ENCODE measurements around the gene CFB.
"Not testable (repeated sequence)": the region's sequence is repeated elsewhere in the genome, so short reads cannot be mapped to it uniquely, and the experiment has no call there.

Gene CFB

DNA sequence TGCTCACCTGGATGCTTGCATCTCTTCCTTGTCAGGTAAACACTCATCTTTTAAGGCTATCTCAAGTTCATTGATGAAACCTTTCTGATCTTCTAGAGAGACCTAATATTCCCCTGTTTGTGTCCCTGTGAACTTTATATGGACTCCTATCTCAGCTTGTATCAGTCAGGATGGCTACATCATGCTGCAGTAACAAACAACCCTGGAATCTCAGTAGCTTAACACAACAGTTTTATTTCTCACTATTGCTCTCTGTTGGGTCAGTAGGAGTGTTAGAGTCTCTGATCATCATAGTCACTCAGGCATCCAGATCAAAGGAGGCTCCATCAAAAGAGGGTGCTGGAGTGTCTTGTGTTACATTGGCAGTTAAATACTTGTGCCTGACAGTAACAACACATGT is 30.5 kb upstream of the CFB start:
- no peak for DNase-seq

DNA sequence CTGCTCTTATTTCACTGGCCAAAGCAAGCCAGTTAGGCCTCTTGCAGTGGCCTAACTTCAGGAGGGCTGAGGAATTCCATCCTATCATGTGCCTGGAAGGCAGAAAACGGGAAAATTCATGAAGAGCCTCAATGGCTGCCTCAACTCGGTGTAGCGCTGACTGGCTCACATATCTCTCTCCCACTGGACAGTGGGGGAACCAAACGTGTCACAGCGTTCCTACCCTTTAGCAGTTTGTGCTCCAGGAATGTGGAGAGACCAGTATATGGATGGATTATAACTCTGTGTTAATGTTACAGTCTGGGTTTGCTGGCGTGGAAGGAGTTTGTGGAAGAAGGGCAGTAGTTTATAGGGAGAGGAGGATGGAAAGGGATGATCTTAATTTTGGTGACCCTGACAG is 30.1 kb upstream of the CFB start:
- no peak for DNase-seq

- no peak for DNase-seq
These were observed 27.7 kb upstream of the CFB start for GRCh38 chr6:31918069-31918720.

DNA sequence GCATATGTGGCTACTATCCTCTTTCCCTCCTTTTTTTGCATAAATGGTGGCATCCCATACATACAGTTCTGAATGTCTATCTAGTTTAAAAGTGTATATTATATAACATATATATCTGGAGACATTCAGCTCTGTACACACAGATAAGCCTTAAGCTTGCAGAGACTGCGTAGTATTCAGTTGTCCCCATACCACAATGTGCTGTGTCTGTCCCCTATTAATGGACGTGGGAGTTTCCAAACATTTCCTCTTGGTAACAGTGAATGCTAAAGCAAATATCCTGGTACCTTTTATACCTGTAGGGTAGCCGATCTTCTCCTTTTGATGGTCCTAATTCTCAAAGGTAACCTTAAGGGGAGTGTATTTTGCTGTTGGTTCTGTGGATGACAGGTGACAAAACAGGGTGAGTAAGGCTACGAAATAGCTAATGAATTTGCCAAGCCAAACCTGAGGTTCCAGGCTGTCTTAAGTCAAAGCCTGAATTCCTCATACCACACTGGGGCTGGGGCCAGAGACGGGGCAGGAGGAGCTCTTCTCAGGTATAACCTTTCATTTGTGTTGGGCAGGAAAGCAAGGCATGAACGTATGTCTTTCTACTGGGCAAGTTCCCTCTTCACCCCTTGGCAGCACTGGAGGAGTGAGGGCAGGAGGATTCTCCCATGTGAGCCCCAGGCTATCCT is 26.1 kb upstream of the CFB start:
- DNase-seq, result no peak

DNA sequence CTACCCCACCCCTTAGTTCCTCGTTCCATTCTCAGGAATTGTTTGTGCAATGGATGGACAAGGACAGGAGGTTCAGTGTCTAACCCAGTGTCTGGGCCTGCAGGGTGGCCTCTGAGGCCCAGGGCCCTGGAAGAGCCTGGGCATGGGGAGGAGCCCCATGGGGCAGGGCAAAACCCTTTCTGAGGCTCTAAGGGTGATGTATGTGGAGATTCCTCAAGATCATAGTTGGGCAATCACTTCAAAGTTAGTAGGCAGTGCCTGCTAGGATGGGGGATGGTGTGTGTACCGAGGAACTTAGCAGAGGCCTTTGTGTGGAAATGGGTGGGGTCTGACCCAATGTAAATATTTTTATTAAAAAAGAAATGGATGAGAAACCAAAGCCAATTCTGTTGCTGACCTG is 25.1 kb upstream of the CFB start:
- no peak for DNase-seq

DNA sequence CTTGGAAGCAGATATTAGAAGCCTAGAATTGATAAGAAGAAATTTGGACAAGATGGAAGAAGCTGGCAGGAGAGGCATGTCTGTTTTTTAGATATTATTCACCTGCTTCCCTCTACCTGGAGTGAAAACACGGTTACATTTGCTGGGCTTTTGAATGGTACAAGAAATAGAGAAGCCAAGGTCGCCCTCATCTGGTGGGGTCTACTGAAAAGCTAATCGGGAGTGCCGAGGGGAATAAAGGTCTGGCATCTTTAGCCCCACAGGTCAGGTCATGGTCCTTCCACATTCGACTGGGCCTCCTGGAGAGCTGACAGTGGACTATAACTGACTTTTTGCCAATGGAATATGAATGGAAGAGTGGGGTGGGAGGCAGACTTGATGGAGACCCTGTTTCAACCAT is 23.0 kb upstream of the CFB start:
- no peak for DNase-seq

DNA sequence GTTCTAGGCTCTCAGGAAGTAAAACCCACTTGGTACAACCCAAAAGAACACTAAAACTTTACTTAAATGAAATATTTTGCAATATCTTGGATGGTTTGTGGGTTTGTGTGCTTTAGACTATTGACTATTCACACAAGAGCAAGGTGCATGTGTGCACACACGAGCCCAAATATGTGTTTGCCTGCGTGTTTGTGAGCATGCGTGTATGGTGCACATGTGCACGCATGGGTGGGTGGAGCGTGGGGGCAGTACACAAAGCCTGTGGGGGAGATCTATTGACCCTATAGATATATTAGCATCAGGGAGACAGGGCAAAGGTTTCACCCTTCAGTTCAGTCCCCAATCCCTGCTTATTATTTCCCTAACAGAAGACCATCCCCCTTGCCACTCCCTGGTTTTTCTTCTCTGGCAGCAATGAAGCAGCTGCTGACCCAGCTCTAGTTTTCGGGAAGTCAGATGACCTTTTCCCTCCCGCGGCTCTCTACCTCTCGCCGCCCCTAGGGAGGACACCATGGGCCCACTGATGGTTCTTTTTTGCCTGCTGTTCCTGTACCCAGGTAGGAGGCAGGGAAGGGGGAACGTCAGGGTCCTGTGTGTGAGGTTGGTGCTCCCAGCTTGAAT is 18.5 kb upstream of the CFB start, which contains the start of gene C2:
Gene C2, plus strand, starts transcription at position 476 of the 621 bp plus-strand sequence. Its CDS starts 36 bp downstream, at position 512.
- no peak for DNase-seq

DNA sequence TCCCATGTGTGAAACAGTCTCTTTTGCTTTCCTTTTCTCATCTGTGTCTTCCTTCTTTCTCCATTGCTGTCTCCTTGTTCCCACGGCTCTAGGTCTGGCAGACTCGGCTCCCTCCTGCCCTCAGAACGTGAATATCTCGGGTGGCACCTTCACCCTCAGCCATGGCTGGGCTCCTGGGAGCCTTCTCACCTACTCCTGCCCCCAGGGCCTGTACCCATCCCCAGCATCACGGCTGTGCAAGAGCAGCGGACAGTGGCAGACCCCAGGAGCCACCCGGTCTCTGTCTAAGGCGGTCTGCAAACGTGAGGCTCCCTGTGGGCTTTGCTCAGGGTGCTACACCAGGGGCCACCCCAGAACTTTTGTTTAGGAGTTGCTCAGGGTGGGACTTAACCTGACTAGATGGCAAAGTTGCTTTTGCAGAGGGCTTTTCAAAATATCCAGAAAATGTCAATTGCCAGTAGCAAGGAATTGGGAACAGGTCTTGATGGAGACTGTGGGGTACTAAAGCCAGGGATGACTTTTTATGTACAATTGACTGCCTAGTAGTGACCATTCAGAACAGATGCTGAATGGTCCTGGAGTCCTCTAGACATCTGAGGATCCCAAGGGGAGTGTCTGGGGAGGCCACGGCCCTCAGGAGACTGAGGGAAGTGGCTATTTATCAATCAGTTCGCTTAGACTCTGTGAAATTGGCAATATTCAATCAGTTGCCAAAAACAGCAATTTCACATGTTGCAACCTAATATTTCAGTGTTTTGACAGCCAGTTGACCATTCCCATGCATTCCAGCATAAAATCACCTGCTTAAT is 17.8 kb upstream of the CFB start:
- DNase-seq, result no peak

- DNase-seq, result no peak
These were observed 17.3 kb upstream of the CFB start for GRCh38 chr6:31928672-31928939.

GRCh38 chr6:31930962-31931361 is 14.9 kb upstream of the CFB start:
- no peak for DNase-seq

- DNase-seq, result not testable (repeated sequence)
These were observed 13.8 kb upstream of the CFB start for GRCh38 chr6:31932137-31932536.

- DNase-seq, result no peak
These were observed 12.4 kb upstream of the CFB start for GRCh38 chr6:31933537-31933936.

DNA sequence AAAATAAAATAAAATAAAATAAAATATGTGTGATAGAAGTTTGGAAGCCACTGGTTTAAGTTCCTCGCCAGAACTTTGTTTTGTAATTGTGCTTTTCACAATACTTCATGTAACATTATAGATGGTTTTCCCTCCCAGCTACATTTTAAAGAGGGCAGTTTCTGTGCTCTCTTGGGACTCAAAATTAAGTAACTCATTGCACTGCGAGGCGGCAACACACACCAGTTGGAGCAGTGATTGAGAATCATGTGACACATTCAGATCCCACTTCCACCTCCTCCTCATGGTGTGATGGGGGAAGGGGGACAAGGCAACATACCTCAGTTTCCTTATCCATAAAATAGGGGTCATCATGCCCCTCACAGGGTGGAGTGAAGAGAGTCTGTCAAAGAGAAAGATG is 10.9 kb upstream of the CFB start:
- no peak for DNase-seq

GRCh38 chr6:31935823-31936222 is 10.1 kb upstream of the CFB start:
- DNase-seq, result no peak

DNA sequence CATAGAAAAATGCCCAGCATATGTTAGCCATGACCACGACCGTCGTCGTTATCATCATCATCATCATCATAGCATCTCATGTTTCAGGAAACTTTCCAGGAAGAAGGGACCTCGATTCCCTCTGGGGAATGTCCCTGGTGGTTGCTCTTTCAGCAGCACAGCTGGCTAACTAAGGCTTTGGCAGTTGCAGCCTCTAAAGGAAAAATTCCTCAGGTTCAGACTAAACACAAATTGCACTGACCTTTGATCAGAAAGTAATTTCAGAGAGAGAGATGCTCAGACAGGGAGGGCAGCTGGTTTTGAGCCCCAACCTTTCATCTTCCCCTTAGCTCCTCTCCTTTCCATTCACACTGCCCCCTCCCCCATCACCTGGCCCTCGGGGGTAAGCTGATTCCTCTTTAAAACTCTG is 5.6 kb upstream of the CFB start:
- DNase-seq, result no peak

DNA sequence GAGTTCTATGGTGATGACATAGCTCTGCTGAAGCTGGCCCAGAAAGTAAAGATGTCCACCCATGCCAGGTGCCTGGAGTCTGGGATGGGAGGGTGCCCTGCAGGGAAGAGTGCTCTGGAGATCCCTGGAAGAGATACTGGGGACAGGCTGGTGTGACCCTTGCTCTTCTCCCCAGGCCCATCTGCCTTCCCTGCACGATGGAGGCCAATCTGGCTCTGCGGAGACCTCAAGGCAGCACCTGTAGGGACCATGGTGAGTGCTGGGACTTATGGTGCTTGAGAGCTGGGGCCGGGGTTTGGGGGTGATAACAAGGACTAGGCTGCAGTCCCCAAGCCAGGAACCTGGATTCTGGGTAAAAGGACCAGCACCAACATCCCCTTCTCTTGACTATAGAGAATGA is 2.2 kb upstream of the CFB start:
- no peak for DNase-seq

GRCh38 chr6:31945154-31945506 is 765 bp upstream of the CFB start:
- no peak for DNase-seq

DNA sequence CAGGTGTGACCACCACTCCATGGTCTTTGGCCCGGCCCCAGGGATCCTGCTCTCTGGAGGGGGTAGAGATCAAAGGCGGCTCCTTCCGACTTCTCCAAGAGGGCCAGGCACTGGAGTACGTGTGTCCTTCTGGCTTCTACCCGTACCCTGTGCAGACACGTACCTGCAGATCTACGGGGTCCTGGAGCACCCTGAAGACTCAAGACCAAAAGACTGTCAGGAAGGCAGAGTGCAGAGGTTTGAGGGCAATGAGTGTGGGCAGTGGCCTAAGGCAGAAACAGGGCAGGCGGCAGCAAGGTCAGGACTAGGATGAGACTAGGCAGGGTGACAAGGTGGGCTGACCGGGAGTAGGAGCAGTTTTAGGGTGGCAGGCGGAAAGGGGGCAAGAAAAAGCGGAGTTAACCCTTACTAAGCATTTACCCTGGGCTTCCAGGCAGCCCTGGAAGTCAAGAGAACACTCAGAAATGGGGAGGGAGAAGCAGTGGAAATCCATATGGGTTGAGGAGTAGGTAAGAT is 533 bp downstream of the CFB start:
- no peak for DNase-seq

- no peak for DNase-seq
These were observed 1.3 kb downstream of the CFB start for GRCh38 chr6:31947070-31947675.

DNA sequence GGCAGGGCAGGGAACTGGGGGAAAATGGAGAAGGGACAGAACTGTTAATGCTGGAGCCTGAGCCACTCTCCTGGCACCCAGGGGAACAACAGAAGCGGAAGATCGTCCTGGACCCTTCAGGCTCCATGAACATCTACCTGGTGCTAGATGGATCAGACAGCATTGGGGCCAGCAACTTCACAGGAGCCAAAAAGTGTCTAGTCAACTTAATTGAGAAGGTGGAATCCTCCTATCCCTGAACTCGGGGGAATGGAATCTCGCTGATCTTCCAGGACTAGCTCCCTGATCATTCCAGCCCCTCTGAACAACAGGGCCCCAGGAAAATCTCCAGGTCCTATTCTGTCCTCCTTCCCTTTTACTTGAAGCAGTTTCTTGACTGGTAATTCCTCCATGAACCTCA is 2.0 kb downstream of the CFB start:
- no peak for DNase-seq

DNA sequence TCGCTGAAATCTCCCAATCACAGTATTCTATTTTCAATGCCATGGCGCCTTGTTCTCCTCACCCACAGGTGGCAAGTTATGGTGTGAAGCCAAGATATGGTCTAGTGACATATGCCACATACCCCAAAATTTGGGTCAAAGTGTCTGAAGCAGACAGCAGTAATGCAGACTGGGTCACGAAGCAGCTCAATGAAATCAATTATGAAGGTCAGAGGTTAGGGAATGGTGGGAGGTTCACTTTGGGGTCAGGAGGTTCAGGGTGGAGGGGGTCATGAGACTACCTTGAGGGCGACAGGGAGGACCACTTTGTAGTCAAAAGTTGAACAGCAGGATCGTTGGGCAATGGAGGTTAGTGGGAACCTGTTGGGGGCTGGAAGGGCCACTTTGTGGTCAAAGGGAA is 2.4 kb downstream of the CFB start:
- DNase-seq, result no peak

- DNase-seq, result no peak
These were observed 3.0 kb downstream of the CFB start for GRCh38 chr6:31948753-31949413.
